ENCODE results near the gene RAD21L1.

Gene RAD21L1

GRCh38 chr20:1273366-1273765 lies 47.5 kb downstream of the RAD21L1 start:
- no peak for DNase-seq (ENCODE audit: low read depth)

DNA sequence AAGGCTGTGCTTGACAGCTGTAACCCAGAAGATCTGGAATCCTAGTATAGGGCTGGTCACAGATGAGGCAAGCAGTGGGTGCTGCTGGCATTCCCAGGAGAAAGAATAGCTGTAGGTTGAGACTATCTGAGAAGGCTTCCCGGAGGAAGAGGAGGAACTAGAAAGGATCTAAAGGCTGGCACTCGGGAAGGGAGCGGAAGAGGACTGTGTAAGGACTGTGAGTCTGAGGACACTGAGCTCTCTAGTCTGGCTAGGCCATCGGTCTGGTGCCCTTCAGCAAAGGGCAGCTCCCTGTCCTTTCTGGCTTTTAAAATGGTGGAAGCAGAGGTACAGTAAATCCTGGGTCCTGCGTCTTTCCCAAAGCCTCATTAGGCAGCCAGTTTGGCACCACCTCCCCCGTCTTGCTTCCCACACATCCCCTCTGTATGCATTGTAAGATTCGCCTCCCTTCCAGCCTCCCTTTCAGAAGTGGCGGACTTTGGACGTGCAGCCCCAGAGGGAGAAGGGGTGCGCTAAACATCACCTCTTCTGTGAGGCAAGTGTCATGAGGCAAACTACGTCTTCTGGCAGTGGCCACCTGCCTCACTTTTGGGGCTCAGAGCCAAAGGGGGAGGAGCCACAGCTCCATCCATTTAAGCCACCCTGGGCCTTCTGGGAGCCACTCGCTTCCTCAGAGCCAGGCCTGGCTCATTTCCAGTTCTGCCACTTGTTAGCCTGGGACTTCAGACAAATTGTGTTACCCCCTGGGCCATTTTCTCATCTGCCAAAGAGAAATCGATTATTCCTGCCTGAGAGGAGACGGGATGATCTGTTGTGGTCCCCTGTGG lies 48.9 kb downstream of the RAD21L1 start:
- no peak for DNase-seq (ENCODE audit: low read depth)

DNA sequence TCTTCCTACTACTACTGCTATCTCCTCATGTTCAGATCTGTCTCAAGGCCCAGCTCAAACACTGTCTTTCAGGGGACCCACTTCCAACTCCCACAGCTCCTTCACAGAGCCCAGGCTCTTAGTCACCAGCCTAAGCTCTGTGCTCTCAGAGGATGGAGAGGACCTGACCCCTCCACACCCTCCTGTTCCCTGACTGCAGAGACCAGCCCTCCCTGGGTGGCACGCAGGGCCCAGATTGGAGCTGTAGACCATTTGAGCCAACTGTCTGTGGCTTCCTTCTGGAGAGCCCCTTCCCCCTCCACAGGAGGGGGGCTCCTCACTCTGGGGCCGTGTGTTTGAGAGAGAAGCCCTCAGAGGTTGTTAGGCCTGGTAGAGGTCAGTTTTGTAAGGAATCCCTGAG lies 50.1 kb downstream of the RAD21L1 start:
- DNase-seq (ENCODE audit: low read depth), result no peak

- no peak for DNase-seq (ENCODE audit: low read depth)
These were observed 51.9 kb downstream of the RAD21L1 start for GRCh38 chr20:1277529-1278322.

DNA sequence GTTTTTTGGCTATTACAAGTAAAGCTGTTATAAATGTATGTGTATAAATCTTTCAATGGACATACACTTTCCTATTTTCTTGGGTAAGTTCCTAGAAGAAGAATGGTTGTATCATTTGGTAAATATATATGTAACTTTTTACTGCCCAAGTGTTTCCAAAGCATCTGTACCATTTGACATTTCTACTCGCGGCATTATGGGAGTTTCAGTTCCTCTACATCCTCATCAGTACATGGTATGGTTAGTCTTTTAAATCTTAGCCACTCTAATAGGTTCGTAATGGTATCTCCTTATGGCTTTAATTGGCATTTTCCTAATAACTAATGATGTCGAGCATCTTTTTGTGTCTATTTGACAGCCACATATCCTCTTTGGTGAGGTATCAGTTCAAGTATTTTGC lies 53.1 kb downstream of the RAD21L1 start:
- DNase-seq (ENCODE audit: low read depth), result no peak

GRCh38 chr20:1280195-1281102 lies 54.6 kb downstream of the RAD21L1 start:
- no peak for DNase-seq (ENCODE audit: low read depth)

GRCh38 chr20:1281279-1282057 lies 55.6 kb downstream of the RAD21L1 start:
- no peak for DNase-seq (ENCODE audit: low read depth)

DNA sequence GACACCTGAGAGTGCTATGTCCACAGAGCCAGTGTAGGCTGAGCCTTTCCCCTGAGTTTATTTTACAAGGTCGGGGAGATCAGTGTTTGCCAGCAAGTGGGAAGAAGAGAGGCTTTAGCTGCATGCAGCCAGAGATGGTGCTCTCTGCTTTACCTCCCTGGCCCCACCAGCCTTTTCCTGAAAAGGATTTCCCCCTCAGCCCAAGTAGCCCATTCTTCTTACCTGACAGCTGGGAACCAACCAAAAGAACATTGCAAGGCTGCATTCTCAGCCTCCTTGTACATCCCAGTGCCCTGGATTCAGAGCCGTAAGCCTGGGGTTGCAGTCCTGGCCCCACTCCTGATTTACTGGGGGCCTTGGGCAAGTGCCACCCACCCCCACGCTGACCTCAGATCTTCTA lies 57.1 kb downstream of the RAD21L1 start:
- DNase-seq (ENCODE audit: low read depth), result no peak

DNA sequence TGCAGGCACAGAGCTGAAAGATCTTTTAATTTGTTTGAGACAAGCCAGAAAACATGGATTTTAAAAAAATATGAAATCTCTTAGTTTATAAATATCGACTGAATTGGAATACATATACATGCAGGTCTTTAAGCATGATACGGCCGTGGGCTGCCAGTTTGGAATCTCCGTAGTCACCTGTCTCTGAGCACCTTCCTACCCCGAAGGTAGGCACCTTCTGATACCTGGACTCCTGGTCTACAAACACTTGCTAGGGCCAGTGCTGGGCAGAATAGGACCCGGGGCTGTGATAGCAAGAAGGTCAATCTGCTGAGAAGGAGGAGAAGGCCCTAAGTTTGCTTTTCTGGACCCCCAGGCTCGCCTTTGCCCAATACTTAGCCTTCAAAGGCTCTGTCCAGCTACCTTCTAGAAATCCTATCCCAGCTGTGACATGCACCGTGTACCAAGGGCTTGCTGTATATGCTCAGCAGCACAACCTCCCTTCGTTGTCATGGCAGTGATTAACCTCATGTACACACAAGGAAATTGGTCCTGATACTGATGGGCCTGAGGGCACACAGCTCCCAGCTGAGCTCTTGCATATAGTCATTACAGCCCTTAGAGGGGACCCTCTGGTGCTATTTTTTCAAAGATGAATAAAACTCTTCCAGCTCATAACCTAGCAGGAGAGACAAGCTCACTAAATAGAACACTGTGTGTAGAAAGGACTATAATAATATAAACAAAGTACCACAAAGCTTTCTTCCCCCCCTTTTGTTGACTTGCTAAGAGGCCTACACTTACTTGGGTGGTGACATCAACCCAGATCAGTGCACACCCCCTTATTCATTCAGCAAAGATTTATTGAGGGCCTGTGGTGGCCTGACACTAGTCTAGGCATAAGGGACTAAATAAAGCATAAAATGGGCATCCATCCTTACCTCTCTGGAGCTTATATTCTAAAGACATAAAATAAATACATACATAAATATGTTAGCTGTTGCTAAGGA lies 58.0 kb downstream of the RAD21L1 start:
- no peak for DNase-seq (ENCODE audit: low read depth)

DNA sequence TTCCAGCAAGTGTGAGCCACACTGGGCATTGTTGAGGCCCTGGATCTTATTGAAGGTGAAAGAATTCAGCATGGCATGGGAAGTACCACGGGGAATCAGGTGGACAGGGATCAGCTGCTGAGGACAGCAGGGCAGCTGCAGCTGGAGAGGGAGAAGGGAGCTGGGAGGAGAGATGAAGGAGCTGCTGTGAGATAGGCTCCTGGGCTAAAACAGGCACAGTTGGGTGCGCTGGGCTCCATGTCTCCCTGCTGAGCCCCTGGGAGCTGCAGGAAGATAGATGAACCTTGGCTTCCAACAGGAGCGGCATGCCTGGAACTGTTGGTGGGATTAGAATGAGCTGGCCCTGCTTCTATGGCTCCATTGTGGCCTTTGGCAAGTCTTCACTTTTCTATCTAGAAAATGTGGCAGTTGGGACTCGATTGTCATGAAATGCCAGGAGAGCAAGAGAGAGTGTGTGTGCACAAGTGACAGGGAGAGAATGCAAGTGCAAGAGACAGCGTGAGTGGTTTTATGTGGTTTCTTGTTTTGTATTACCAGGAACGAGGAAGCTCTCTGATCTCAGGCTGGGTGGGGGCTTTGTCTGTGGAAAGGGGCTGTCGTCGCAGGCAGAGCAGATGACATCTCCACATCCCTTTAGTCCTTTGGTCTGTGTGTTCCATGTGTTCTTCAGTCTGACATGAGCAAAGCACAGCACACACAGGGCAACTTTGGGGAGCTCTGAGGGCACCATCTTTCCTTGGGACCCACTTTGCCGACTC lies 60.6 kb downstream of the RAD21L1 start:
- DNase-seq (ENCODE audit: low read depth), result no peak

- DNase-seq (ENCODE audit: low read depth), result no peak
These were observed 61.5 kb downstream of the RAD21L1 start for GRCh38 chr20:1287306-1287705.

DNA sequence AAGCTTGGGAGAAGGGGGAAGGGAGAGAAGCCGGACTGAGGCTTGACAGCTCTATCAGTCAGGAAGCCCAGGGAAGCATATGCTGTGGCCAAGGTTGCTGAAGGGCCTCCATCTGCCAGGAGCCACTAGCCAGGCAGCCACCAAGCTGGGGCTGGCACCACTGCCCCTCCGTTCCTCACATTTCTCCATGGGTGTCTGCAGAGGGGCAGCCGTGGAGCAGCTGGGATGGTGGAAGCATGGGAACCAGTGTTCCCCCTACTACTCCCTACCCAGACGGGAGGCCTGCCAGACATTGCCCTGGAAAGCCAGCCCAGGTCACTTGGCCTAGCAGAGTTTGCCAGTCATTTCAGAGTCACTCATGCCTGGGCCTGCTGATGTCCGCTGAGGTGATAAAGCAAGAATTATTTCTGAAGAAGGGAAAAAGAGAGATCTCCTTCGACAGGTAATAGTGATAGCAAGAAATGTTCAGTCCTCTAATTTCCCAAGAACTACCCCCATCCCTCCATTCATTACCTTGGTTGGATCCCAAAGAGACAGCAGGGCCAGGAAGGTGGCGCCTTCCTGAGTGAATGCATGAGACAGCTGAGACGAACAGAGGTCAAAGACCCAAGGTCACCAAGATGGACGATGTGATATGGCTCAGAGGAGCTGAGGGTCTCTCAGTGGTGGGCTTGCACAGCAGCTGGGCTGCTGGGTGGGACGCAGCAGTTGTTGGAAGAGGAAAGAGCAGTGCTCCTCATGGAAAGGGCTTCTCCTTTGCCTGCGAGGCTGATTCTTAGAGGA lies 62.1 kb downstream of the RAD21L1 start:
- DNase-seq (ENCODE audit: low read depth), result no peak

GRCh38 chr20:1291191-1291741 lies 65.4 kb downstream of the RAD21L1 start:
- no peak for DNase-seq (ENCODE audit: low read depth)

- DNase-seq (ENCODE audit: low read depth), result no peak
These were observed 66.8 kb downstream of the RAD21L1 start for GRCh38 chr20:1292620-1293019.

DNA sequence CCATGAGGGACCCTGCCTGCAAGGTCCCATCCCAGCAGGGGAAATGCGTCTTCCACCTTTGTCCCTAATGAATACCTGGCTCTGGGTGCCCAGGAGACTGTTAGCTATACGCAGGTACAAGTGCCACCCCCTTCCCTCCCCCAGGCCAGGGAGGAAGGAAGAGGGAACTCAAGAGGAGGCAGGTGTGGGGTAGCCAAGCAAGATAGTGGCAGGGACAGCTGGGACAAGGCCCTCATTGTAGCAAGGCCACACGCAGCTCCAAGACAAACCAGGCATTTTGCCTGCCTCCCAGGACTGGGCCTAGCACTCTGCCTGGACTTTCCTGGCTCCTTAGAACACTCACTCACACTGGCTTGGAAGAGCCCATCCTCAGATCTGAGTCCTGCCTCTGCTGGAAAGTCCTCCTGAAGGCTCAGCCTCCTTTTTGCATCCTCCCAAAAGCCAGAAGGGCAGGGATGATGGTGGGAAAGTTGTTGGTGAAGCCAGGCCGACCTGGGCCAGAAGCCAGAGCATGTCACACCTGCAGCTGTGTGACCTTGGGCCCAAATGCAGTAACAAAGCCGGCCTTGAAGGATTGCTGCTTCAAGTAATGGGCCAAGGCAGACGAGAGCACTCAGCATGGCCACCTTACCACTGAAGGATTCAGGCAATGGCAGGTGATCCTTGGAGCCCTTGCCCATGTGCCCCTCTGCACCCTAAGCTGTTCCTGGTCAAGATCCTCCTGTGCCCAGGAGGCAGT lies 68.0 kb downstream of the RAD21L1 start:
- no peak for DNase-seq (ENCODE audit: low read depth)

- DNase-seq (ENCODE audit: low read depth), result no peak
These were observed 68.7 kb downstream of the RAD21L1 start for GRCh38 chr20:1294497-1294896.

GRCh38 chr20:1295276-1295930 lies 69.6 kb downstream of the RAD21L1 start:
- DNase-seq (ENCODE audit: low read depth), result no peak
